ENCODE results near the gene PIGT.

PIGT gene

DNA sequence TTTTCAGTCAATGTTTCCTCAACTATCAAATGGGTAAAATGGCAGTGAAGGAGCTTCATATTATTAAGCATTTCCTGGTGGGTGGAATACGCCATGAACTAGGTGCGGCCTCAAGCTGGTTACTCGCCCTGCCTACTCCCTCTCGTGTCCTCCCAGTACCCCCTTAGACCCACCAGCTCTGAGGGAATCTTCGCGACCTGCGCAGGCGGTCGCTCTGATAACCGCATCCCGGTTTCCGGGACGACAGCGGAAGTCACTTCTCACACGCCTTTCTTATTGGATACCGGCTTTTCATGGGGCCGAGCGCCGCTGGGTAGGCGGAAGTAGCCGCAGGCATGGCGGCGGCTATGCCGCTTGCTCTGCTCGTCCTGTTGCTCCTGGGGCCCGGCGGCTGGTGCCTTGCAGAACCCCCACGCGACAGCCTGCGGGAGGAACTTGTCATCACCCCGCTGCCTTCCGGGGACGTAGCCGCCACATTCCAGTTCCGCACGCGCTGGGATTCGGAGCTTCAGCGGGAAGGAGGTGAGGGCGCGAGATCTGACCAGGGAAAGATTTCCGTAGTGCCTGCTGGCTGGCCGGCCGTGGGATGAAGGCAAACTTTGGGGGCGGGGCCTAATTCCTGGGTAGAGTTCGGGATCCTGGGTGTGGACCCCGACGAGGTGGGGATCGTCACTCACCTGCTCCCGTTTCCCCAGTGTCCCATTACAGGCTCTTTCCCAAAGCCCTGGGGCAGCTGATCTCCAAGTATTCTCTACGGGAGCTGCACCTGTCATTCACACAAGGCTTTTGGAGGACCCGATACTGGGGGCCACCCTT lies at the start of gene PIGT:
PIGT (plus strand) TSS at position 320 of the 816 bp plus-strand sequence; CDS start at position 336, 16 bp downstream.
- peak; percentile 88 for DNase-seq

DNA sequence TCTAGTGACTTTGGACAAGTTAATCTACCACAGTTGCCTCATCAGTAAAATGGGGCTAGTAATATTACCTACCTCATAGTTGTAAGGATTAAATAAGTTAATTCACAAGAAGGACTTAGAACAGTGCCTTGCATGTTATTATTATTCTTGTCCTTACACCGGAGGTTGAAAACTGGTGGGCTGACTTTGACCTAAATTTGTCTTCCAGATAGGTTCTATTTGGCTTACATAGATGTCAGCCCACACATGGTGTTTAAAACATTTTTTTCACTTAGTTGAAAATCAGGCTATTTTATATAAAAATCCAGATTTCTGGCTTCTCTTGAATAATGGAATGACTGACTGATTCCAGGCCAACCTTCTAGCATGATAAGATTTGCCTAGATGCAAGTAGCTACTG lies 49.7 kb upstream of the PIGT start:
- no peak for DNase-seq

DNA sequence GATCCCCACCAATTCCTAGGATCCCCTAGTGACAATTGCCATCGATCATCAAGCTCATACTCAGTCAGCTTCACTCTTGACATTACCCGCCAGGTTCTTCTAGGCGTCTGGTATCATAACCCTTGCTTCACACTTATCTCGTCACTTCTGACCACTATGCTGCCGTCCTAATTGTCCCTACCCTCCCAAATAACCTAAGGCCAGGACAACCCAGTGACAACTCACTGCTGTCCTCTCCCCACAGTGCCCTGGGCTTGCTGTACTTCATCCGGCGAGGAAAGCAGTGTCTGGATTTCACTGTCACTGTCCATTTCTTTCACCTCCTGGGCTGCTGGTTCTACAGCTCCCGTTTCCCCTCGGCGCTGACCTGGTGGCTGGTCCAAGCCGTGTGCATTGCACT lies 49.3 kb upstream of the PIGT start:
- DNase-seq = no peak

GRCh38 chr20:45367126-45367525 lies 48.8 kb upstream of the PIGT start:
- no peak for DNase-seq

- DNase-seq = no peak
These were observed 47.5 kb upstream of the PIGT start for GRCh38 chr20:45368221-45368980.

- DNase-seq = no peak
These were observed 45.3 kb upstream of the PIGT start for GRCh38 chr20:45370571-45371160.

- DNase-seq = no peak
These were observed 43.7 kb upstream of the PIGT start for GRCh38 chr20:45372241-45372640.

DNA sequence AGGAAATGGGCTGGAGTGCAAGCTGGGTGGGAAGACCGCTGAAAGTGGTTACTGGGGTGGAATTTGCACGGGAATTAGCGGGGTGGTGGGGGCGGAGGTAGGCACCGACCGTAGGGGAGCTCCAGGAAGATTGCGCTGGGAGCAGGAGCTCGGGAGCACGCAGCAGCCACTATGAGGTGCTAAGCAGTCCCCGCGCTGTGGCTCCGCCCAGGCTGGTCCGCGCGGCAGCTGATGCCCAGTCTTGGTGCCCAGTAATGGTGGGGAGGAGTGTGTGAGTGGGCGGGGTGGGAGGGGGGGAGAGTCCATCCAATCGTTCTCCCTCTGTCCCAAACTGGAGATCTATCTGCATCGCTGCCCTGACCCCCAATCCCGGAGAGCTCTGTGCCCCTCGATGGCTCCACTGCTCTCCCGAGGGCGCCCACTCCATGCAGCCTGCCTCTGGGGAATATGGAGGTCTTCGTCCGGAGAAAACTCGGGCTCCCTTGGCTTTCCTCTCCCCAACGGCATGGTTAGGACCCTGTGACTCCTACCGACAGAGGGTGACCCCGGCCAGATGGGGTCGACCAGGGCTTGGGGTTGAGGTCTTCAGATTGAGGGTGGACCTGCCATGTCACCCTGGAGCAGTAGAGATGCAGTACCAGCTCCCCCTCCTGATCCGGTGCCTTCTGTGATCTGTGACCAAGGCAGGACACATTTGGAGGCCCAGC lies 43.1 kb upstream of the PIGT start:
- DNase-seq = no peak

DNA sequence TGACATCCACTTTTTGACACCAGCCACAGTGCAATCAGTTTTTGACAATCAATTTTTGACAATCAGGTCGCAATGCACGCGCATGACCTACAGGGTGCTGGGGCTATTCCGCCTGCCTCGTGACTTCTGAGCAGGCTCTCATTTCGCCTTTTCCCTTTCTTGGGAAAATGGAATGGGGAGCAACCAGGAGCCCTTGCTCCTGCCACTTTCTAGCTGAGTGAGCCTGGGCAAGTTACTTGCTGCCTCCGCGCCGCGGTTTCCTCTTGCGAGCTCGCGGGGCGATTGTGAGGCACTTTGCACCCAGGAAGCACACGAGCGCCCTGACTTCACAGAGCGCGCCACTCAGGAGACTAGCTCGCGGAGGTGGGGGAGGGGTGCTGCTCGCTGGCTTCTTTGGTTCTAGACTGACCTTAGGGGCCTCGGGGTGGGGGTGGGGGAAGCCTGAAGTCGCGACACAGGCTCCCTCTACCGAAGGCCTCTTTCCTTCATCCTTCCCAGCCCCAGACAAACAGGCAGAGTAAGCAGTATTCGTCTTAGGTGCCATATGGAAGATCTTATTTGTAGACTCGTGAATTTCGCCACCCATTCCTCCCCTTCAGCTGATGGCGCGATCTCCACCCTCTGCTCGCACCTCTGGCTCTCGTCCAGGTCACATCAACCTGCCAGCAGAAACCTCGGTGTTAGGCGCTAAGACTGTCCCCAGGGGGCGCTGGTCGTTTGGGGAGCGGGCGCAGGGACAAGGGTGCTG lies 42.4 kb upstream of the PIGT start:
- peak; percentile 72 for DNase-seq

GRCh38 chr20:45374101-45374467 lies 41.9 kb upstream of the PIGT start:
- DNase-seq = no peak

DNA sequence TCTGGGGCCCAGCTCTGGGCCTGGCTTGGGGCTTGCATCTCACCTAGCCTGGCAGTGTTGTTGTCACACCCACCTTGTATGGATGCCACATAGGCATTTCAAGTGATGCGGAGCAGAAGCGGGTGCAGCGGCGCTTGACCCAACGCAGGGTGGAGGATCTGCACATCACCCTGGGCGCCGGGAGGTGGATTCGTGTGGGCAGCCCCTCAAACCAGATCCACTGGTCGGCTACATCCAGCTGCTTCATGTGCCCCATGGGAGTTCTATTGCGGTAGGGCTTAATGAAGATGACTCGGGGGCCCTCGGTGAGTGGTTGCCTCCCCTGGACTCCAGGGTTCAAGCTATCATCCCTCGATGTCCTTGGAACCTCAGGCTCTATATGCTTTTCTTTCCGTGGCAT lies 41.0 kb upstream of the PIGT start:
- DNase-seq = no peak

DNA sequence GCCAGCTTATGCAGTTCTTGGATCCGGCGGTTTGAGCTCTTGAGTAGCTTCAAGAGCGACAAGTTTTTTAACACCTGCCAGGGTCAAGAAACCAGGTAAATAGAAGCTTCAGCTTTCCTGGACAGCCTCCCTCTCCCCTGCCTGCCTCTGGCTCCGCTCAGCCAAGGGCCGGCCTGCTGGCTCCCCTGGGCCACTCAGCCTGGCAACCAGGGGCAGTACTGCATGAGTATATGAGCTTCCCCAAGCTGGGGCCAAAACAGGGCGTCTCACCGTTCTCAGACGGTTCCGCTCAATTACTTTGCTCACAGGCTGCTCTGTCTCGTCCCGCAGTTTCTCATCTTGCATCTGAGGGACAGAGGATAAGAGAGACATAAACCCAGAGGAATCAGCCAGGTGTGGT lies 38.7 kb upstream of the PIGT start:
- no peak for DNase-seq

GRCh38 chr20:45378191-45378590 lies 37.8 kb upstream of the PIGT start, which contains the start of gene TP53TG5:
TP53TG5 (minus strand) TSS chr20:45378325; CDS start chr20:45378236, 89 bp downstream.
- no peak for DNase-seq

GRCh38 chr20:45387274-45387673 lies 28.7 kb upstream of the PIGT start:
- no peak for DNase-seq

DNA sequence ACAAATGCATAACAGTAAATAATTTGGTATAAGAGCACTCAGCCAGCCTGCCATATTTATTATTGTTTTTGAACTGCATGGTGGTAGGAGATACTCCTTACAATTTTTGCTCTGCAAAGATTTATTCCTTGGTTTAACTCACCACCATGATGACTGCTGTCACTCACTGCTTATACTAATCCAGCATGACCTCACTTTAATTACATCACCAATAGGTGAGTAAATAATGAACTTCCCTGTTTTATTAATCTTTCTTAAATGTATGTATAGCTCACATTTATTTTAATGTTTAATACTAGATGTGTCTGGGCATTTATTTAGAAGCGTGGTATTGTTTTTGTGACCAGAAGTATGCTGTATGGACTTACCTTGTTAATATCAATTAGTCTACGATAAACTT lies 25.0 kb upstream of the PIGT start:
- no peak for DNase-seq

DNA sequence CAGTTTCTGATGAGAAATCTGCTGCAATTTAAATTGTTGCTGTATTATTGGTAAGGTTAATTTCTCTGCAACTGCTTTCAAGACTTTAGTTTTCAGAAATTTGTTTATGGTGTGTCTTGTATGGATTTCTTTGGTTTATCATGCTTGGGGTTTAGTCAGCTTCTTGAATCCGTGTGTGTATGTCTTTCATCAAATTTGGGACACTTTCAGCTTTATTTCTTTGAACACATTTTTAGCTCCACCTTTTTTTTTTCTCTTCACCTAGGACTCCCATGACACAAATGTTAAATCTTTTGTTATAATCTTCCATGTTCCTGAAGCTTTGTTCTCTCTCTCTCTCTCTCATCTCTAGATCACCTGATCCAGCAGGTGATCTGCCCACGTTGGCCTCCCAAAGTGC lies 24.4 kb upstream of the PIGT start:
- no peak for DNase-seq

DNA sequence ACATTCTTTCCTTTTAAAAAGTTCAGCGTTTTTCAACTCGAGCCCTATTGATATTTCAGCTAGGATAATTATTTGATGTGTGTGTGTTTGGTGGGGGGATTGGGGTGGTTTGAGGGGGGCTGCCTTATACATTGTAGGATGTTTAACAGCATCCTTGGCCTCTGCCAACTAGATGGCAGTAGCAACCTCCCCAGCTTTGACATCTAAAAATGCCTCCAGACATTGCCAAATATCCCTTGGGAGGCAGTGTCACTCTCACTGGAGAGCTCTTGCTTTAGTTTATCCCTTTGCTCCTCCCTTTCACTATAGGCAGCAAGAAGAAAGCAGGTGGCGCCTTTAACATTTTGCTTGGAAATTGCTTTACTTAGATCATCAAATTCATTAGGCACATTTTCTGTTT lies 23.2 kb upstream of the PIGT start:
- no peak for DNase-seq

DNA sequence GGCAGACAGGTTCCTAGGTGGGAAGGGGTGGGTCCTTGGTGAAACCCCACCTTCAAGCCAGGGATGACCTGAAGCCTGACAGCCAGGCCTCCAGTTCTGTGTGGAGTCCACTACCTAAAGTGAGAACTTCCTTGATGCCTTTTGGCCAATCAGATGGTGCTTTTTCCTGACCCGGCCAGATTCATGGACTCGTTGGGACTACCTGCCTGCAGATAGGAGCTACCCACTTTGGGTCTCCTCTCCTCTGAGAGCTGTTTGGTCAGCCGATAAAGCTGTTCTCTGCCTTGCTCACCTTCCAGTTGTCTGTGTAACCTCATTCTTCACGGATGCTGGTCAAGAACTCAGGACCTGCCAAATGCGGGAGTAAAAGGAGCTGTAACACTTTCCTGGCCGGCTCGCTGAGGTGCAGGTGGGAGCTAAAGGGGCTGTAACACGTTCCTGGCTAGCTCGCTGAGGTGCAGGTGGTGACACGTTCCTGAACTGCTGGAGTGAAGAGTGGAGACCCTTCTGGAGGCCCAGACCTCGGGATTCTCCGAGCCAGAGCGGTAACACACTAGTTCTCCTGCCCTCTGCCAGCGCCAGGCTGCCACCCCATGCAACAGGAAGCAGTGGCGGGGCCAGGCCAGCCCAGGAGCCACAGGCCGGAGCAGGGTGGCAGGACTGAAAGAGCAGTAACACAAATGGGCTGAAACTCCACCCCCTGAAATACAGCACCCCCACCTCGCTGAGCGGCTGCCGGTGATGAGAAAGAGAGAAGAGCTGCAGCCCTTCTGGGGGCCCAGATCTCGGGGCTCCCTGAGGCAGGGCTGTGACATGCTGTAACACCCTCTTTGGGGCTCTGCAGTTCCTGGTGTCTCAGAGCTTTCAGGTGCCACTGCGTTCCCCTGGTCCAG lies 21.5 kb upstream of the PIGT start:
- DNase-seq = no peak

DNA sequence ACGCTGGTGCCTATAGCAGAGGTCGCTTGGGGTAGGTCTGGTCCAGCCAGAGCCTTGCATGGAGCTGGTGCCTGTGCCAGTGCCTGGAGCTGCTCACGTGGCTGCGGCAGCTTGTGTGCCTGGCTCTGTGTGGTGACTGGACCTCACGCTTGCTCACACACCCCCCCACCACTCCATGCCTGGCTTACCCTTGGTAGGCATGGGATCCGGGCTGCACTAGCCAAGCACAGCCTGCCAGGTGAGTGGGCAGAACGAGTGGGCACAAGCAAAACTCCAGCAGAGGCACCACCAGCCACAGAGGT lies 20.9 kb upstream of the PIGT start:
- DNase-seq = no peak

GRCh38 chr20:45399018-45399417 lies 16.9 kb upstream of the PIGT start:
- no peak for DNase-seq

- no peak for DNase-seq
These were observed 15.5 kb upstream of the PIGT start for GRCh38 chr20:45400346-45401031.
